ENCODE data around the gene EXOC3.
"Not testable (repeated sequence)": the region's sequence is repeated elsewhere in the genome, so short reads cannot be mapped to it uniquely, and the experiment has no call there.

The EXOC3 gene

GRCh38 chr5:407051-407450, 35.9 kb upstream of the EXOC3 start:
- no peak for DNase-seq (ENCODE audit: low read depth in 3 of 3, low spot score in 1 of 3)

GRCh38 chr5:407801-408268, 35.1 kb upstream of the EXOC3 start:
- DNase-seq (ENCODE audit: low read depth in 3 of 3, low spot score in 1 of 3): no peak

- no peak for DNase-seq (ENCODE audit: low read depth in 3 of 3, low spot score in 1 of 3)
Measured at GRCh38 chr5:410911-411517, 32.0 kb upstream of the EXOC3 start.

- DNase-seq (ENCODE audit: low read depth in 3 of 3, low spot score in 1 of 3): no peak
Measured at GRCh38 chr5:411728-412127, 31.2 kb upstream of the EXOC3 start.

- not testable (repeated sequence) for DNase-seq (ENCODE audit: low read depth in 3 of 3, low spot score in 1 of 3)
Measured at GRCh38 chr5:414991-415927, 27.7 kb upstream of the EXOC3 start.

GRCh38 chr5:415928-416635, 26.9 kb upstream of the EXOC3 start:
- no peak for DNase-seq (ENCODE audit: low read depth in 3 of 3, low spot score in 1 of 3)

GRCh38 chr5:416636-416960, 26.4 kb upstream of the EXOC3 start:
- no peak for DNase-seq (ENCODE audit: low read depth in 3 of 3, low spot score in 1 of 3)

GRCh38 chr5:417301-418161, 25.4 kb upstream of the EXOC3 start:
- no peak for DNase-seq (ENCODE audit: low read depth in 3 of 3, low spot score in 1 of 3)

GRCh38 chr5:418162-419121, 24.5 kb upstream of the EXOC3 start:
- DNase-seq (ENCODE audit: low read depth in 3 of 3, low spot score in 1 of 3): no peak

GRCh38 chr5:419970-420369, 23.0 kb upstream of the EXOC3 start:
- no peak for DNase-seq (ENCODE audit: low read depth in 3 of 3, low spot score in 1 of 3)

- no peak for DNase-seq (ENCODE audit: low read depth in 3 of 3, low spot score in 1 of 3)
Measured at GRCh38 chr5:420632-421286, 22.2 kb upstream of the EXOC3 start.

GRCh38 chr5:421287-421880, 21.6 kb upstream of the EXOC3 start:
- DNase-seq (ENCODE audit: low read depth in 3 of 3, low spot score in 1 of 3): no peak

GRCh38 chr5:421901-422300, 21.1 kb upstream of the EXOC3 start:
- DNase-seq (ENCODE audit: low read depth in 3 of 3, low spot score in 1 of 3): no peak

- no peak for DNase-seq (ENCODE audit: low read depth in 3 of 3, low spot score in 1 of 3)
Measured at GRCh38 chr5:422323-423232, 20.4 kb upstream of the EXOC3 start.

- DNase-seq (ENCODE audit: low read depth in 3 of 3, low spot score in 1 of 3): no peak
Measured at GRCh38 chr5:423233-423565, 19.8 kb upstream of the EXOC3 start.

- no peak for DNase-seq (ENCODE audit: low read depth in 3 of 3, low spot score in 1 of 3)
Measured at GRCh38 chr5:423626-424261, 19.2 kb upstream of the EXOC3 start.

GRCh38 chr5:424301-425110, 18.5 kb upstream of the EXOC3 start:
- no peak for DNase-seq (ENCODE audit: low read depth in 3 of 3, low spot score in 1 of 3)
